Measurements from ENCODE around the gene PIP4K2A.
"Not testable (repeated sequence)": the region's sequence is repeated elsewhere in the genome, so short reads cannot be mapped to it uniquely, and the experiment has no call there.

PIP4K2A gene

GRCh38 chr10:22534849-22535604 lies 179.4 kb downstream of the PIP4K2A start:
- no peak for DNase-seq (ENCODE audit: extremely low spot score)
- ChIA-PET CTCF (no interaction called here), POLR2A (no interaction called here)
- TF ChIP-seq CTBP1 (IDR thresholded peaks at IDR 0.05; ENCODE audit: borderline replicate concordance) (no peak), NFRKB (IDR thresholded peaks at IDR 0.05) (no peak), FOXA1 (IDR thresholded peaks at IDR 0.05) (no peak), ARNT (IDR thresholded peaks at IDR 0.05) (no peak), SP1 (IDR thresholded peaks at IDR 0.05) (no peak), BHLHE40 (IDR thresholded peaks at IDR 0.05; ENCODE audit: borderline replicate concordance) (no peak), LEF1 (IDR thresholded peaks at IDR 0.05; ENCODE audit: borderline replicate concordance) (no peak), TARDBP (IDR thresholded peaks at IDR 0.05) (no peak), PKNOX1 (IDR thresholded peaks at IDR 0.05) (no peak), SUZ12 (IDR thresholded peaks at IDR 0.05) (no peak)

GRCh38 chr10:22531441-22531840 lies 182.9 kb downstream of the PIP4K2A start:
- ChIA-PET CTCF (no interaction called here), POLR2A (no interaction called here)
- DNase-seq (ENCODE audit: extremely low spot score) = no peak
- TF ChIP-seq L3MBTL2 (conservative IDR thresholded peaks at IDR 0.05) = no peak
- no peak for TF ChIP-seq BHLHE40 (IDR thresholded peaks at IDR 0.05; ENCODE audit: borderline replicate concordance)

GRCh38 chr10:22531008-22531407 lies 183.4 kb downstream of the PIP4K2A start:
- CTCF ChIA-PET = no interaction called here
- DNase-seq (ENCODE audit: extremely low spot score) = no peak
- TF ChIP-seq NFRKB (IDR thresholded peaks at IDR 0.05) = no peak
- TF ChIP-seq TARDBP (IDR thresholded peaks at IDR 0.05) = no peak
- TF ChIP-seq FOXK2 (IDR thresholded peaks at IDR 0.05) = no peak
- POLR2A ChIA-PET = no interaction called here

GRCh38 chr10:22527520-22527919 lies 186.9 kb downstream of the PIP4K2A start:
- TF ChIP-seq SUZ12 (IDR thresholded peaks at IDR 0.05) = no peak
- no peak for TF ChIP-seq PKNOX1 (IDR thresholded peaks at IDR 0.05)
- no peak for TF ChIP-seq FOXA1 (IDR thresholded peaks at IDR 0.05)
- TF ChIP-seq L3MBTL2 (conservative IDR thresholded peaks at IDR 0.05) = no peak
- TF ChIP-seq ZNF384 (IDR thresholded peaks at IDR 0.05) = no peak
- TF ChIP-seq HDGF (IDR thresholded peaks at IDR 0.05; ENCODE audit: borderline replicate concordance) = no peak
- TF ChIP-seq NFRKB (IDR thresholded peaks at IDR 0.05) = no peak
- TF ChIP-seq SP1 (IDR thresholded peaks at IDR 0.05) = no peak
- TF ChIP-seq LEF1 (IDR thresholded peaks at IDR 0.05; ENCODE audit: borderline replicate concordance) = no peak
- TF ChIP-seq ELF4 (IDR thresholded peaks at IDR 0.05) = no peak
- no peak for TF ChIP-seq TARDBP (IDR thresholded peaks at IDR 0.05)
- no peak for TF ChIP-seq ARNT (IDR thresholded peaks at IDR 0.05)
- TF ChIP-seq FOXM1 (IDR thresholded peaks at IDR 0.05; ENCODE audit: borderline replicate concordance) = no peak
- no peak for TF ChIP-seq BHLHE40 (IDR thresholded peaks at IDR 0.05; ENCODE audit: borderline replicate concordance)
- no peak for TF ChIP-seq CTBP1 (IDR thresholded peaks at IDR 0.05; ENCODE audit: borderline replicate concordance)
- no peak for TF ChIP-seq FOXK2 (IDR thresholded peaks at IDR 0.05)
- CTCF ChIA-PET = no interaction called here
- POLR2A ChIA-PET = no interaction called here
- no peak for DNase-seq (ENCODE audit: extremely low spot score)

GRCh38 chr10:22524333-22524732 lies 190.0 kb downstream of the PIP4K2A start:
- POLR2A ChIA-PET; DNase-seq (ENCODE audit: extremely low spot score): not testable (repeated sequence)
- CTCF ChIA-PET = interaction anchor here (0.6 kb wide), 1 partner anchor 26 kb away, joined by 4 read pairs; no protein-coding TSS in a partner anchor

- CTCF ChIA-PET; DNase-seq (ENCODE audit: extremely low spot score); POLR2A ChIA-PET: not testable (repeated sequence)
These were observed 193.7 kb downstream of the PIP4K2A start for GRCh38 chr10:22520645-22521044.

- no peak for DNase-seq (ENCODE audit: extremely low spot score)
- TF ChIP-seq CTBP1 (IDR thresholded peaks at IDR 0.05; ENCODE audit: borderline replicate concordance) (no peak), BHLHE40 (IDR thresholded peaks at IDR 0.05; ENCODE audit: borderline replicate concordance) (no peak), SUZ12 (IDR thresholded peaks at IDR 0.05) (no peak), FOXK2 (IDR thresholded peaks at IDR 0.05) (no peak), FOXA1 (IDR thresholded peaks at IDR 0.05) (no peak), ELF4 (IDR thresholded peaks at IDR 0.05) (no peak)
- ChIA-PET POLR2A (interaction anchor here (0.8 to 1.8 kb wide), 4 partner anchors 36 to 203 kb away, joined by 3 to 6 read pairs (median 4); partner anchors contain the start of gene COMMD3), CTCF (interaction anchor here (0.6 to 1.2 kb wide), 3 partner anchors 12 to 63 kb away, joined by 4 to 5 read pairs (median 4); no protein-coding TSS in a partner anchor)
These were observed 196.1 kb downstream of the PIP4K2A start for GRCh38 chr10:22518167-22518724.

DNA sequence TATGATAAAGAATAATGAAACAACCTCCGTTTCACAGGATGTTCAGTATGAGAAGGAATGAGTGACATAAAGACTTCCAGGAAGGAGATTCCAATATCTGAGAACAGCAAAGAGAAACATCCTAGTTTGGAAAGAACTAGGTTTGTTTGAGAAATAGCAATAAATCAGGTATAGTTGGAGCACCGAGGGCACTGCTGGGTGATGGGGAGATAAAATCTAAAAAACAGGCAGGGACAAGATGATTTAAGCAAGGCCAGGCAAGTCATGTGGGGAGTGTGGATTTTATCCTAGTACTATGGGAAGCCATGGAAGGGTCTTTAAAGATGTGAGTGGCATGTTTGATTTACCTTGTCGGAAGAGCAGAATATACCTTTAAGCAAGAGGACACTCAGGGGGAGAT lies 199.4 kb downstream of the PIP4K2A start:
- ChIA-PET POLR2A (interaction anchor here (2.4 kb wide), 1 partner anchor 199 kb away, joined by 10 read pairs; the partner anchor contains the start of gene COMMD3), CTCF (no interaction called here)
- DNase-seq (ENCODE audit: extremely low spot score) = no peak
- TF ChIP-seq PKNOX1 (IDR thresholded peaks at IDR 0.05) (peak; percentile 36; the same call in 1 of the 2 replicates), SUZ12 (IDR thresholded peaks at IDR 0.05) (no peak)

DNA sequence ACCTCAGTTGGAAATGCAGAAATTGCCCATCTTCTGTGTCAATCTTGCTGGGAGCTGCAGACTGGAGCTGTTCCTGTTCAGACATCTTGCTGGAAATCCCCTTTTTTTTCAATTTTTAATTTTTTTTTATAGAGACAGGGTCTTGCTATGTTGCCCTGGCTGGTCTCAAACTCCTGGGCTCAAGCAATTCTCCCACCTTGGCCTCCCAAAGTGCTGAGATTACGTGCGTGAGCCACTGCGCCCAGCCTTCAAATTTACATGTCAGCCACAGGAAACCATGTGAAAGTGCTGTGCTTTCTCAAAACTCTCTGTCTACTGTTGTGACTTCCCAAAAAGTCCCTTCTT lies 200.0 kb downstream of the PIP4K2A start:
- POLR2A ChIA-PET = interaction anchor here (0.9 to 2.4 kb wide), 4 partner anchors 40 to 286 kb away, joined by 3 to 10 read pairs (median 4); partner anchors contain the start of gene COMMD3
- not testable (repeated sequence) for DNase-seq (ENCODE audit: extremely low spot score)
- CTCF ChIA-PET = interaction anchor here (0.9 to 1.4 kb wide), 2 partner anchors 50 to 172 kb away, joined by 3 to 4 read pairs; no protein-coding TSS in a partner anchor

- POLR2A ChIA-PET = interaction anchor here (0.9 to 2.4 kb wide), 7 partner anchors 9 to 285 kb away, joined by 3 to 12 read pairs (median 4); partner anchors contain the start of gene COMMD3
- CTCF ChIA-PET = interaction anchor here (0.6 to 1.7 kb wide), 6 partner anchors 11 to 243 kb away, joined by 3 to 6 read pairs (median 4); no protein-coding TSS in a partner anchor
- DNase-seq (ENCODE audit: extremely low spot score) = not testable (repeated sequence)
These were observed 200.6 kb downstream of the PIP4K2A start for GRCh38 chr10:22513483-22514413.

Data from HEK293T (cell line).